H1 (cell line): Measurements from ENCODE around the gene HOGA1. TPM values are rescaled to one million over a fixed set of nuclear protein-coding genes. Genes with fewer than 3 reads are reported as not detected.

Source experiments
- CTCF ChIA-PET: fragments of 300-600 bp; sonication (Branson Sonifier 250); formaldehyde crosslinking; loops from one replicate; lab custom pipeline; 2021; ENCODE audit not compliant: partially characterized antibody; lab: Charles Lee
- POLR2A ChIA-PET: fragments of 300-600 bp; sonication (Branson Sonifier 250); formaldehyde crosslinking; loops from one replicate; lab custom pipeline; 2021; ENCODE audit warnings: inconsistent platforms; ENCODE audit not compliant: partially characterized antibody; lab: Charles Lee
- DNase-seq, 2 experiments: peaks; one replicate each; pipeline versions ENCODE4 v3.0.0 to v3.0.0-alpha.2; 2010 to 2022; ENCODE audit warnings: low spot score in 2 of 2, low read depth in 1 of 2, mixed read lengths in 1 of 2
- FAIRE-seq: peaks from 2 replicates; lab custom pipeline; 2011; peaks lifted over from hg19 to GRCh38; lab: Jason Lieb, UNC
- H2AFZ ChIP-seq: 2 replicates; pipeline ENCODE4 v1.8.1; 2012; ENCODE audit warnings: low read length, inconsistent platforms
- H2AK5ac ChIP-seq: 2 replicates; pipeline ENCODE4 v1.6.1; 2013; ENCODE audit warnings: low read depth, low read length
- H2BK120ac ChIP-seq: replicated peaks from 2 replicates; pipeline ENCODE3; 2013; ENCODE audit warnings: low read depth, low read length, inconsistent platforms
- H2BK12ac ChIP-seq: 2 replicates; pipeline ENCODE4 v1.6.1; 2013; ENCODE audit warnings: low read depth, low read length
- H2BK15ac ChIP-seq: 2 replicates; pipeline ENCODE4 v1.6.1; 2013; ENCODE audit warnings: low read length
- H2BK20ac ChIP-seq: 2 replicates; pipeline ENCODE4 v1.6.1; 2013; ENCODE audit warnings: low read length
- H2BK5ac ChIP-seq: 2 replicates; pipeline ENCODE4 v1.6.1; 2013; ENCODE audit warnings: low read depth, low read length
- H3K14ac ChIP-seq: 2 replicates; pipeline ENCODE4 v1.6.1; 2013; ENCODE audit warnings: inconsistent platforms; ENCODE audit not compliant: insufficient read length
- H3K18ac ChIP-seq: 2 replicates; pipeline ENCODE4 v1.6.1; 2013; ENCODE audit warnings: low read length; ENCODE audit errors: extremely low read depth
- H3K23ac ChIP-seq: 2 replicates; pipeline ENCODE4 v1.6.1; 2013; ENCODE audit warnings: inconsistent platforms; ENCODE audit not compliant: insufficient read length
- H3K23me2 ChIP-seq: 2 replicates; pipeline ENCODE4 v1.6.1; 2013; ENCODE audit warnings: low read depth, low read length
- H3K27ac ChIP-seq: 2 replicates; pipeline ENCODE4 v1.6.1; 2011; ENCODE audit warnings: low read depth, low read length, inconsistent platforms
- H3K27me3 ChIP-seq, 4 experiments: replicated peaks in 1 of 4; 1 replicate in 1 of 4; 2 replicates in 3 of 4; pipeline versions ENCODE4 v1.6.1 to v1.8.1; 2011 to 2013; ENCODE audit warnings: low read length in 3 of 4, mild to moderate bottlenecking in 3 of 4, inconsistent platforms in 2 of 4, mixed read lengths in 2 of 4, moderate library complexity in 1 of 4; ENCODE audit not compliant: control insufficient read depth in 3 of 4, insufficient read depth in 3 of 4; ENCODE audit errors: extremely low read depth in 1 of 4
- H3K36me3 ChIP-seq, 4 experiments: 2 replicates each; pipeline versions ENCODE4 v1.6.1 to v1.8.1; 2011 to 2013; ENCODE audit warnings: mild to moderate bottlenecking in 4 of 4, low read length in 3 of 4, moderate library complexity in 2 of 4, control low read depth in 1 of 4, inconsistent platforms in 1 of 4; ENCODE audit not compliant: insufficient read depth in 4 of 4, control insufficient read depth in 2 of 4
- H3K4ac ChIP-seq: replicated peaks from 2 replicates; pipeline ENCODE3; 2013; ENCODE audit warnings: low read length, low read depth, mixed read lengths, inconsistent platforms; ENCODE audit not compliant: insufficient read length
- H3K4me1 ChIP-seq, 4 experiments: replicated peaks in 1 of 4; 1 replicate in 1 of 4; 2 replicates in 3 of 4; pipeline versions ENCODE4 v1.6.1 to v1.8.1; 2011 to 2013; ENCODE audit warnings: low read length in 3 of 4, inconsistent platforms in 2 of 4, mixed read lengths in 1 of 4; ENCODE audit not compliant: insufficient read depth in 4 of 4, control insufficient read depth in 3 of 4
- H3K4me2 ChIP-seq, 2 experiments: 2 replicates each; pipeline versions ENCODE4 v1.6.1 to v1.8.1; 2011 to 2013; ENCODE audit warnings: low read depth in 2 of 2, low read length in 2 of 2, control low read depth in 1 of 2, inconsistent platforms in 1 of 2, mild to moderate bottlenecking in 1 of 2; ENCODE audit not compliant: insufficient read depth in 1 of 2
- H3K4me3 ChIP-seq, 4 experiments: fragments of 200-600, 300-600 bp in 1 of 4; sonication (generic), shearing (Covaris generic), sonication (Bioruptor Twin) in 1 of 4; 2 replicates each; pipeline versions ENCODE4 v1.5.1 to v1.8.1; 2011 to 2016; ENCODE audit warnings: low read length in 4 of 4, low read depth in 3 of 4, control low read depth in 2 of 4, inconsistent platforms in 2 of 4, mild to moderate bottlenecking in 2 of 4, mixed read lengths in 1 of 4, moderate library complexity in 1 of 4; ENCODE audit not compliant: insufficient read depth in 2 of 4; ENCODE audit errors: extremely low read depth in 1 of 4
- H3K56ac ChIP-seq: replicated peaks from 2 replicates; pipeline ENCODE3; 2013; ENCODE audit warnings: low read depth, mild to moderate bottlenecking, mixed read lengths, low read length, inconsistent platforms; ENCODE audit not compliant: insufficient read length
- H3K79me1 ChIP-seq: 2 replicates; pipeline ENCODE4 v1.6.1; 2013; ENCODE audit warnings: low read depth, low read length, control low read depth
- H3K79me2 ChIP-seq, 2 experiments: 2 replicates each; pipeline versions ENCODE4 v1.6.1 to v1.8.1; 2012 to 2013; ENCODE audit warnings: low read length in 2 of 2, mild to moderate bottlenecking in 2 of 2, inconsistent platforms in 1 of 2; ENCODE audit not compliant: insufficient read depth in 2 of 2, control insufficient read depth in 1 of 2
- H3K9ac ChIP-seq, 4 experiments: replicated peaks in 1 of 4; 1 replicate in 1 of 4; 2 replicates in 3 of 4; pipeline versions ENCODE4 v1.6.1 to v1.8.1; 2011 to 2013; ENCODE audit warnings: low read depth in 3 of 4, low read length in 3 of 4, control low read depth in 2 of 4, mild to moderate bottlenecking in 2 of 4, moderate library complexity in 2 of 4, inconsistent platforms in 1 of 4; ENCODE audit errors: extremely low read depth in 1 of 4
- H3K9me3 ChIP-seq, 2 experiments: 2 replicates each; pipeline versions ENCODE4 v1.6.1 to v1.8.1; 2012 to 2013; ENCODE audit warnings: mild to moderate bottlenecking in 2 of 2, moderate library complexity in 2 of 2, control low read depth in 1 of 2, inconsistent platforms in 1 of 2, low read depth in 1 of 2, low read length in 1 of 2, mixed read lengths in 1 of 2; ENCODE audit not compliant: insufficient read depth in 2 of 2
- H4K20me1 ChIP-seq, 2 experiments: replicated peaks in 1 of 2; 2 replicates each; pipeline versions ENCODE3 to v1.8.1; 2011 to 2013; ENCODE audit warnings: inconsistent platforms in 2 of 2, low read length in 2 of 2, mild to moderate bottlenecking in 1 of 2; ENCODE audit not compliant: insufficient read depth in 2 of 2, control insufficient read depth in 1 of 2
- H4K5ac ChIP-seq: 2 replicates; pipeline ENCODE4 v1.6.1; 2013; ENCODE audit warnings: low read length, low read depth, mixed read lengths, inconsistent platforms; ENCODE audit not compliant: insufficient read length
- H4K8ac ChIP-seq: 2 replicates; pipeline ENCODE4 v1.8.0; 2013; ENCODE audit warnings: mild to moderate bottlenecking, moderate library complexity, low read length, inconsistent platforms; ENCODE audit not compliant: insufficient read depth; ENCODE audit errors: extremely low read depth
- H4K91ac ChIP-seq: replicated peaks from 2 replicates; pipeline ENCODE3; 2013; ENCODE audit warnings: low read length, mixed read lengths, inconsistent platforms; ENCODE audit not compliant: insufficient read length
- EP300 ChIP-seq, 2 experiments: IDR thresholded peaks; 1 replicate in 1 of 2; 2 replicates in 1 of 2; pipeline ENCODE4 v1.6.1; 2011 to 2012; ENCODE audit warnings: low read depth in 2 of 2, low read length in 2 of 2, mild to moderate bottlenecking in 2 of 2, borderline replicate concordance in 1 of 2, inconsistent platforms in 1 of 2, moderate library complexity in 1 of 2
- HDAC2 ChIP-seq, 2 experiments: fragments of 300-600 bp in 1 of 2; sonication (generic) in 1 of 2; IDR thresholded peaks; 2 replicates each; pipeline ENCODE4 v1.6.1; 2011 to 2012; ENCODE audit warnings: low read depth in 2 of 2, low read length in 2 of 2, mild to moderate bottlenecking in 2 of 2, moderate library complexity in 2 of 2, borderline replicate concordance in 1 of 2, inconsistent platforms in 1 of 2
- NANOG ChIP-seq: IDR thresholded peaks from 2 replicates; pipeline ENCODE4 v1.6.1; 2011; ENCODE audit warnings: low read length, low read depth, mild to moderate bottlenecking, inconsistent platforms; ENCODE audit not compliant: insufficient read depth, poor library complexity, severe bottlenecking
- WGBS, 2 experiments: shearing (Covaris generic) in 1 of 2; methylation state at CpG; one replicate each; pipeline versions ENCODE4 v1.1.6 to v1.1.7; 2013 to 2015; ENCODE audit warnings: low lambda C conversion rate in 2 of 2, mixed read lengths in 2 of 2, inconsistent platforms in 1 of 2, low coverage in 1 of 2, missing lambda C conversion rate in 1 of 2; ENCODE audit not compliant: insufficient replicate concordance in 2 of 2, insufficient coverage in 1 of 2, insufficient read length in 1 of 2; ENCODE audit errors: extremely low coverage in 1 of 2, missing lambda C conversion rate in 1 of 2; 5-methylcytosine and 5-hydroxymethylcytosine counted together
- polyA plus RNA-seq, 7 experiments: library from polyadenylated mRNA; depleted of rRNA in 3 of 7; stranded (reverse) in 5 of 7; unstranded in 2 of 7; fragments of >200 nt in 5 of 7; fragments of 200-250 nt in 2 of 7; gene quantifications; 1 replicate in 5 of 7; 2 replicates in 1 of 7; 4 replicates in 1 of 7; pipeline versions ENCODE4 v1.2.1 to v1.2.3, GENCODE V29; 2011 to 2013; ENCODE audit warnings: missing spikeins in 2 of 7, mixed read lengths in 2 of 7
- total RNA-seq: library from RNA; stranded (reverse); fragmentation: NEBNext Ultra II Directional; extraction: Animal tissue kit (Norgen Biotek cat#: 25700); gene quantifications from 2 replicates; pipeline ENCODE4 v1.2.1, GENCODE V29; 2021

The HOGA1 gene
- total and polyA plus RNA-seq, 2 of the 8 experiments (the other 6 are each of a cell fraction or from before 2014, with no cell fraction given), result 0.28 to 1.00 TPM

GRCh38 chr10:97585439-97585811, 1.2 kb downstream of the HOGA1 start:
- no peak for FAIRE-seq
- CTCF ChIA-PET, result interaction anchor here (0.8 to 9.5 kb wide), 9 partner anchors 12 to 190 kb away, joined by 3 to 108 read pairs (median 4); partner anchors contain the start of gene ANKRD2
- no peak for TF ChIP-seq NANOG
- TF ChIP-seq HDAC2 (IDR thresholded peaks at IDR 0.05; ENCODE audit: borderline replicate concordance in 1 of 2, low read depth in 2 of 2, low read length in 2 of 2), result no peak
- TF ChIP-seq EP300 (IDR thresholded peaks at IDR 0.05; ENCODE audit: borderline replicate concordance in 1 of 2, low read depth in 2 of 2, low read length in 2 of 2), result no peak

More at GRCh38 chr10:97585439-97585811, 1.2 kb downstream of the HOGA1 start:
- H4K91ac ChIP-seq, result no peak overlapping the region
- no peaks in the 10 kb centered on the region for H4K20me1 ChIP-seq
- peaks cover 1% of the 10 kb centered on the region; the same call in 1 of the 2 replicates for H3K23me2 ChIP-seq
- H2BK5ac ChIP-seq, result no peak overlapping the region
- no peaks in the 10 kb centered on the region for H3K79me1 ChIP-seq
- no peak overlapping the region for H2BK12ac ChIP-seq
- no peak overlapping the region for H3K23ac ChIP-seq
- no peak overlapping the region for H3K4ac ChIP-seq
- H4K8ac ChIP-seq, result no peak overlapping the region
- DNase-seq, result no peak
- WGBS, 2 experiments, result 89% methylated on average over 5 of the region's 5 CpGs; no CpG with 5 or more reads in 1 of the 2 experiments
- no peaks in the 10 kb centered on the region for H3K36me3 ChIP-seq
- POLR2A ChIA-PET, result interaction anchor here (1.5 to 2.1 kb wide), 2 partner anchors 10 kb away, joined by 3 to 6 read pairs; no protein-coding TSS in a partner anchor
- no peak overlapping the region for H3K4me3 ChIP-seq
- H3K4me2 ChIP-seq, result no peak overlapping the region
- H3K27ac ChIP-seq, result no peak overlapping the region
- no peaks in the 10 kb centered on the region for H3K79me2 ChIP-seq
- no peak overlapping the region for H3K18ac ChIP-seq
- H3K9me3 ChIP-seq, result no peaks in the 10 kb centered on the region
- no peak overlapping the region; a peak in 1 of 7 replicates for H3K9ac ChIP-seq
- no peak overlapping the region for H3K56ac ChIP-seq
- H2BK120ac ChIP-seq, result no peak overlapping the region
- peaks cover 0 to 6% (median 2%) of the 10 kb centered on the region in 4 experiments; a peak in 2 of 7 replicates for H3K4me1 ChIP-seq
- no peak overlapping the region for H2AFZ ChIP-seq
- H2AK5ac ChIP-seq, result no peak overlapping the region
- no peak overlapping the region for H3K14ac ChIP-seq
- no peak overlapping the region for H2BK20ac ChIP-seq
- no peak overlapping the region for H4K5ac ChIP-seq
- no peaks in the 10 kb centered on the region for H3K27me3 ChIP-seq
- no peak overlapping the region for H2BK15ac ChIP-seq
